ENCODE data around the gene CHRND. TPM values are rescaled to one million over a fixed set of nuclear protein-coding genes. Genes with fewer than 3 reads are reported as not detected.
"Not testable (repeated sequence)": the region's sequence is repeated elsewhere in the genome, so short reads cannot be mapped to it uniquely, and the experiment has no call there.

Gene CHRND
- total and polyA plus RNA-seq, 2 of the 4 experiments (the other 2 are of a cell fraction), result not detected

GRCh38 chr2:232532821-232533220, 6.9 kb downstream of the CHRND start:
- H3K36me3 ChIP-seq (ENCODE audit: control insufficient read depth, insufficient read depth, low read length); H2BK5ac ChIP-seq (ENCODE audit: low read depth, low read length, poor library complexity, severe bottlenecking); H4K8ac ChIP-seq (ENCODE audit: low read depth in 2 of 2, low read length in 2 of 2); ATAC-seq (ENCODE audit: low read depth); H3K9ac ChIP-seq (ENCODE audit: low read depth, low read length); H4K91ac ChIP-seq (ENCODE audit: insufficient read depth, low read depth, low read length); H3K4me2 ChIP-seq (ENCODE audit: low read depth, low read length); POLR2A ChIA-PET (ENCODE audit: unreplicated experiment); CTCF ChIA-PET; H3K56ac ChIP-seq (ENCODE audit: extremely low read depth, insufficient read depth, low read length); H4K20me1 ChIP-seq (ENCODE audit: insufficient read depth, low read length); H2BK120ac ChIP-seq (ENCODE audit: low read depth, low read length); H3K4ac ChIP-seq (ENCODE audit: low read depth, low read length); H2BK15ac ChIP-seq (ENCODE audit: low read depth, low read length); H3K18ac ChIP-seq (ENCODE audit: low read depth, low read length); H3K4me1 ChIP-seq (ENCODE audit: control insufficient read depth, insufficient read depth, low read length); H3K9me3 ChIP-seq (ENCODE audit: control insufficient read depth, insufficient read depth, low read length); H3K4me3 ChIP-seq (ENCODE audit: insufficient read depth, low read depth, low read length); DNase-seq; in situ Hi-C loops (cut with MboI; ENCODE audit: low sequenced_read_pairs); H3K9me1 ChIP-seq (ENCODE audit: insufficient read depth, low read length); intact Hi-C loops (cut with micrococcal nuclease); H3K27ac ChIP-seq (ENCODE audit: insufficient read depth, low read length); dilution Hi-C loops (cut with HindIII; ENCODE audit: low sequenced_read_pairs, unreplicated experiment); H2AK9ac ChIP-seq (replicated peaks; ENCODE audit: low read depth, low read length, poor library complexity); H4K5ac ChIP-seq (ENCODE audit: low read depth, low read length); H2BK20ac ChIP-seq (ENCODE audit: low read depth, low read length); H3K79me1 ChIP-seq (ENCODE audit: low read depth in 1 of 2, low read length in 2 of 2); BruUV-seq (replicated peaks); H2AK5ac ChIP-seq (ENCODE audit: low read depth, low read length); H3K14ac ChIP-seq (replicated peaks; ENCODE audit: low read depth, low read length); H2AFZ ChIP-seq (replicated peaks; ENCODE audit: low read length, poor library complexity); H3K23ac ChIP-seq (ENCODE audit: low read depth, low read length): not testable (repeated sequence)
- no CpG with 5 or more reads among the region's 7 CpGs for WGBS, 2 experiments (ENCODE audit: extremely low coverage in 2 of 2, insufficient read length in 1 of 2)
- H3K27me3 ChIP-seq (ENCODE audit: control insufficient read depth, insufficient read depth, low read length), result peaks cover 19% of the 10 kb centered on the region
